HCEC 1CT (cell line): ENCODE measurements around the gene SOX14.

Experiments
- DNase-seq: peaks from one replicate; pipeline ENCODE4 v3.0.0-alpha.2; 2017

Gene SOX14

DNA sequence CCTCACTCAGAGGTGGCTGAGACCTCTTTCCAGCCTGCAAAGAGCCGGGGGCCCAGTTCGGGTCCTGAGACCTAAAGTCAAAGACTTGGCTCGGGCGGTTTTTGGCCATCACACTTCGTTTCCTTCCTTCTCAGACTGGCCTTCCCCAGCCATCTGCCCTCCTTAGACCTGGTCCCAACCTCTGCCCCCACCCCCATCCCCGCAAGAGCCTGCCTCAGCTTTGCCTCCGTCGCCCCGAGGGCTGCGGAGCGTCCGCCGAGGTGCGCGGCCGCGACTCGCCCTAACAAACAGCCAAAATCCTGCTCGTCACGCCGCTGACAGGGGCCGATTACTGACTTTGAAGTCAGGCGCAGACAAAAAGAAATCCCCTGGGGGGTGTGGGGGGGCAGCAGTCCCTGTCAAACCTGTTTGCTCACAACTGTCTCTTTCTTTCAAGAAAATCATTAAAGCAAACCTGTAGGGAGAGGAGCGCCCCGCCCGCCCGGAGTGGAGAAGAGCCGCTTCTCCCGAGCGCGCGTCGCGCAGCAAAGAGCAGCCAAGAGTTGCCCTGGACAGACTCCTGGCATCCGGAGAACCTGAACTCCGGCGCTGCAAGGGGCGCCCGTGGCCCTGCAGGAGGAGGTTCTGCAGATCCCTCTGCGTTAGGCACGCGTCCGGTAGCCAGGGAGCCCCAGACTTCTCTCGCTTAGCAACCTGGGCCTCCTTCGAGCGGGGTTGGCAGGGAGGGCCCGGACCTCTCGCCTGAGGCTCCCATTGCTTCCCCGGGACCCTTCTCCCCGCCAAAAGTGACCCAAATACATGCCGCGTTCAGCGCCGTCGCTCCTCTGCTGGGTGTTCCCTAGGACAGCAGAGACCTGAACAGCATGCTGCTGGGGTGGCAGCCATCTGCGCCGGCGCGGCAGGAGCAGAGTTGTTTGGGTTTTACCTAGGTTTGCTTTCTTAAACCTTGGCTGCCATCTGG is 4.5 kb downstream of the SOX14 start:
- no peak for DNase-seq

DNA sequence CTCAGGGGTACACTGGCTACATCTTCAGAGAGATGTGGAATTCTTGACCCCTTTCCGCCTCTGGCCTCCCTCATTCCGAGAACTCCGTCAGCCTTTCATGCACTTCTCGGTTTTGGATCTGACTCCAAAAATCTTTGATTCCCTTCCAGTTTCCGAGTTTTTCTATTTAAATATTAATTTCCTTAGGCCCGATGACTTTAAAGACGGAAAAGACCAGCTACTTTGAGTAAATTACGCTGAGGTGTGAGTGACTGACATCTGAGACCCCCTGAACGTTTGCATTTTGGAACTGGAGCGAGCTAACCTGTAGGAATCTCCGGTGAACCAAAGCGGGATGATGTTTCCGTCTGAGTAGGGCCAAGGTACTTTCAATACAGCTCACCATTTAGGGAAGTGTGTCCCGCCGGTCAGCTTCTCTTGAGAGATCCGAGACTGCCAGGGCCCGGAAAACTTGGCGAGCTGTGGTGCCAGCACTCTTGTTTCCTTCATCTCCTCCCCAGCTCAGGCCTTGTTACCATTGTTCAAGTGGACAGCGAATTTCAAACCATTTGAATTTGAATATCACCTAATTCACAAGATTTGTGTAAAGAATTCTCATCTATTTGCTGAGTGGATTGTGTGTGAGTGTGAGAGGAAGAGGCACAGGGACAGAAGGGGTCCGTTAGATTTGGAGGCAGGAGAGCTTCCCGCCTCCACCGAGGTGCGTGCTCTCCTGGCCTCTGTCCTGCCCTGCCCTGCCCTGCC is 5.4 kb downstream of the SOX14 start:
- DNase-seq: no peak

DNA sequence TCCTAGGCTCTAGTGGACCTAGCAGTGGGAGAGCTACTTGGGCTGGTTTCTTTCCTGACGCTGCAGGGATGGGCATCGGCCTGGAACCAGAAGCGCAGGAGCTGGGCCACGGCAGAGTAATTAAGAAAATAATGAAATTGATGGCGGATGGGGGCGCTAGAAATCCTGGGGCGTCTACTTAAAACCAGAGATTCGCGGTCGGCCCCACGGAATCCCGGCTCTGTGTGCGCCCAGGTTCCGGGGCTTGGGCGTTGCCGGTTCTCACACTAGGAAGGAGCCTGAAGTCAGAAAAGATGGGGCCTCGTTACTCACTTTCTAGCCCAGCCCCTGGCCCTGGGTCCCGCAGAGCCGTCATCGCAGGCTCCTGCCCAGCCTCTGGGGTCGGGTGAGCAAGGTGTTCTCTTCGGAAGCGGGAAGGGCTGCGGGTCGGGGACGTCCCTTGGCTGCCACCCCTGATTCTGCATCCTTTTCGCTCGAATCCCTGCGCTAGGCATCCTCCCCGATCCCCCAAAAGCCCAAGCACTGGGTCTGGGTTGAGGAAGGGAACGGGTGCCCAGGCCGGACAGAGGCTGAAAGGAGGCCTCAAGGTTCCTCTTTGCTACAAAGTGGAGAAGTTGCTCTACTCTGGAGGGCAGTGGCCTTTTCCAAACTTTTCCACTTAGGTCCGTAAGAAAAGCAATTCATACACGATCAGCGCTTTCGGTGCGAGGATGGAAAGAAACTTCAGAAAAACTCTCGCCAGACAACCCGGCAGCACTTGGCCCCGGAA is 6.1 kb downstream of the SOX14 start:
- no peak for DNase-seq

DNA sequence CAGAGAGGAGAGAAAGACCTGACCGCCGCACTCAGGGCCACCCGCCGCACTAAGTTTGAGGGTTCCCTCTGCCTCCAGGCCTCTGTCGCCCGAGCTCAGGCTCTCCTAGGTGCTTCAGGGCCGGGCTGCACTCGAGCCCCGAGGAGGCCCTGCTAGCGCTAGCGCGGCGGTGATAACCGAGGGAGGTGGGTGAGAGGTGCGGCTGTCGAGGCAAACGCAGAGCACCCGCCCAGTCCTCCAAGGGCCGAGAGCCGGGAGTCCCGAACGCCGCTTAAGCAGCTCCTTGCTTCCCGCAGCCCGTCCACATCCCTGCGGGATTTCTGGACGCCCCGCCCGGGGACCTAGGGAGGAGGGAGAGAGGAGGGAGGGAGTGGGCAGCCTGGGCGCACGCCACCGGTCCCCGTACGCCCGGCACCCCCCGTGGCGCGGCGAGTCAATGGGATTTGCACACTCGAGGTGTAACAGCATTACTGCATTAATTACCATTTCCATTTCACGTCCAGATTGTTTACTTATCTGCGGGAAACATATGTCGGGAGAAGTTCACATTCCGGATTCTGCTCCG is 6.8 kb downstream of the SOX14 start:
- DNase-seq: no peak

DNA sequence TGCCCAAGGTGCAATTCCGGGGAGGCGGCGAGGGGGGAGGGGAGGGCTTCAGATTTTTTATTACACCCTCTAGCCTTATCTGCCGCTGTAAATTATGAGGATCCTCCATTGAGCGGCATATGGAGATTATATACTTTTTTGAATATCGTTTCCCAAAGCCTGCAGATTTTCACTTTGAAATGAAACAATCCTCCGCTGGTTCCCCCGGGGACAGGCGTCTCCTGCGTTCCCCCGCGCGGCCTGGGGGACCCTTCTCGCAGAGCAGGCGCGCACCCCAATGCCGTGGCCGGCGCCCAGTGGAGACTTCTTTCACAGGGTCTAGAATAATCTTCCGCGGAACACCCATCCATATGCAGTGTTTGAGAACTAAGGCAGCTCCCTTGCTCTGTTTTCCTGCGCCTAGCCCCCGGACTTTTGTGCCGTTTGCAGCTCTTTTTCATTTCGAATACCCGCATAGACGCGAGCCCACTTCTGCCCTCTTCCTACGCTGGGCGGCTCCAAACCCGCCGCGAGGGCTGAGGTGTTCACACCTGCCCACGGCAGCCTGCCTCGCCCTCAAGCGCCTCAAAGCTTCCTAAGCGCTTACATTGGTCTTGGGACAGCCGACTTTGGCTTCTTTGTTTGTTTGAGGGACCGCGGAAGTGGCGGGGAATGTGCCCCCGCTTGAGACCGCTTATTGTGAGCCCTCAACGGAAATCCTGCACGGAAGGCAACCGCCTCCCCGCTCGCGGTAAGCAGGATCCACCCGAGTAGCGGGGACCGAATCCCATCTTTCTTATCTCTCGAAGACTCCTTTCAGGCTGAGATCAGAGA is 7.5 kb downstream of the SOX14 start:
- DNase-seq: no peak

DNA sequence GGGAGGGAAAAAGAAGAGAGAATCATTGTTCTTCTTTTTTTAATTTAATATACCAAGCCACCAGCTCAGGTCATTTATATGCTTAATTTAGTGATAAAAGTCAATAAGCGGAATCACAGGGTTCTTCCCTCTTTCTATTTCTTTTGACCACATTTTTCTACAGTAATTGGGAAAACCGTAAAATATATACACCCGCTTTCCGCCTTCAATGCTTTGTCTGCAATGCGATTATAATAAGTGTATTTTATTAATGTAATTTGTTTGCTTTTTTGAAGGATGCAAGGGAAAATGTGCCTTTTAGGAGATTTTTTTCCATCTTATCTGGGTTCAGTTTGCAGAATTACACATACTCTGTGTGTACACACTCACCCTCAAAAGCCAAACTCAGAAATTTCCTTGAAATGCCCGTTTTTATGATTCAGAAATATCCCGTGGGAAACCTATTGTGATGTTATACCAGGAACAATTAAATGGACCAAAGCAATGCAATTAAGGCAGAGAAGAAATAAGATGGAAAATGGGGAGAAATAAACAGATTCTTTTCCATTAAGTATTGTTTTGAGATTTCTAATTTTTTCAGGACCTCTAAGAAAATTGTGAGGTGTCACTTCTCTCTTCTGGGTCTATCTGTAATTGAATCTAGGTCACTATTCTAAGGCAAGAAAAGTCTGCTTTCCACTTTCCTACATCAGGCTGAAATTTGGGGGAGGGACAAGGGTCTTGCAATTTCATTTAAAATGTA is 8.3 kb downstream of the SOX14 start:
- no peak for DNase-seq

DNA sequence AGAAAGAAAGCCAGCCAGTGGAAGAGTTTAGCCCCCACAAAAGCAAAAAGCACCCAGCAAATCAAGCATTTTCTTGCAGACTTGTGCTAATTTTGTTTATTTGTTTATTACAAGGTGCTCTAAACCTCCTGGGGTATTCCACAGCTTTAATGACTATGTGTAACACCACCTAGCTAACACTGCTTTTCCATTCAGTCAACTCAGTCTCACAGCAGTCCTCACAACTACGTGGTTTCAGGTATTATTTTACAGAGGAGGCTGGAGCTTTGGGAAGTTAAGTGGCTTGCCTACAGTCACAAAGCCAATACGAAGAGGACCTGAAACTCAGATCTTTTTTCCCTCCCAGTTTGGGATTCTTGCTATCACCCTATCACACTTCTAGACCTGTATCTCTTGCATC is 14.8 kb downstream of the SOX14 start:
- DNase-seq: no peak

DNA sequence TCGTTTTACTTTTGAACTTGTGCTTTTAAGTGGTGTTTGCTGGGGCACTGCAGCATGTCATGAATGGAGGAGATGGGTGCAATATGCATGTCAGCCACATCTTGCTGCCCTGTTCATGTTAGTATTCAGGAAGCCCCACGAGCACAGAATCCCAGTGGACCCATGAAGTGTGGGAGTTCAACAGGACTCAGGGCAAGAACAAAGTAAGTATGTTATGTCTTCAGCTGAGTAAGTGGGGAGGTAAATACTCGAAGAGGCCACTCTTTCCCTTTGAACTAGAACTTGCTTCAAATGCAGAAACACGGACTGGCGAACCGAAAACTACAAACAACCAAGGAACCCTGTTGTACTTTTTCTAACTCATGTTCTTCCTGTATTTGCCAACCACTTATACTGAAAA is 23.4 kb downstream of the SOX14 start:
- no peak for DNase-seq

DNA sequence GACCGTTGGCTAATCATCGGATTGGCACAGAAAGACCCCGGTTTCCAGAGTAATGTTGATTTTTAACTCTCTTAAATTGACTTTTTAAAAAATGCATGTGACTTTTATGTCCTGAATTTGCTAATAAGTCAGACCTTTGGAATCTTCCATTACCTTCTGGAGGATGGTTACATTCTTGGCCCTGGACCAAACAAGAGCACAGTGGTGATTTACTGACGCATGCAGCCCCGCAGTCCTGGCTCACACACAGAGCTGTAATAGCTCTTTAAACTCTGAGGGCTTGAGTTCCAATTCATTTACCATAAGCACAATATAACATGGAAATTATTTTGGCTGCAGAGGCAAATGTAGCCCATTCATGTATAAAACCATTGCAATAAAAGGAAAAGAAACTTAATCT is 25.1 kb downstream of the SOX14 start:
- no peak for DNase-seq

DNA sequence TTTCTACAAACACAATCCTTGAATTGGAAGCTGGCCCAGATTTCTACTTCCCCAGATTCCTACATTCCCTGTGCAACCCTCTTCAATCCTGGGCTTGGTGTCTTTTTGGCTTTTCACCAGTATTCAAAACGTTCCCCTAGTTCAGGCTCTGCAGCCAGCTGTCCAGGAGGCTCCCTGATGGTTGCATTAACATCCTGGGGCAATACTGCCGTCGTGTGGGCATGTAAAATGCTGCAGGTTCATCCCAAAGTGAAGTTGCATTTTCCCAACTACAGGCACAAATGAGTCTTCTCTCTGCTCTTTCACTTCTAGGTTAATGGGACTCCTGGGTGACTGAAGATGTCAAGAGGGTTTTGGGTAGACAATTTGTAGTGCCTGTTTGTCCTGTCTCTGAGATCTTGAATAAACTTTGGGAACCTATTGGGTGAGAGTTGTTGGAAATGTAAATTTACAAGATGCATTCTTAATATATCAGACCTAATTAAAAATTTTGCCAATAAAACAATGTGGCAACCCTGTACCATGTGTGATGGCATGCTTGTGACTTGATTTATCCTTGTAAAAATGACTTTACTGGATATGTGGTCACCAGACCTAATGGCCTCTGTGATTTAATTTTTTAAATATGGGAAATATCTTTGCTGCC is 28.6 kb downstream of the SOX14 start:
- DNase-seq: peak; percentile 43

DNA sequence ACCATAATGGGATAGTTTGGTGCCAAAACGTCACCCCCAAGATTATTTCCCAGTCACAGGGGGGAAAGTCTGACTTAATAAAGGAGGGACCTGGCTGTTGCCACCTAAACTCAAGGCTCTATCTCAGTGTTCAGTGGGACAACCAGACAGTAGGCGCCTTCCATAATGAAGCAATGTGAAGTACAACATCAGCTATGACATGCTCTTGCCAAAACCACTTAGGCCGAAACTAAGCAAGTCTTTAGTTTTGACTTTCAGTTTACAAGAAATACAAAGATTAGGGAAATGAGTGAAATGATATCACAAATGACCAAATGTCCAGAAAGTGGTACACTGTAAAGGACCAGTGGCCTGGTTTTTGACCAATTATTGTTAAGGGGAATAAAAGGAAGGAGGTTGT is 32.9 kb downstream of the SOX14 start:
- DNase-seq: no peak

DNA sequence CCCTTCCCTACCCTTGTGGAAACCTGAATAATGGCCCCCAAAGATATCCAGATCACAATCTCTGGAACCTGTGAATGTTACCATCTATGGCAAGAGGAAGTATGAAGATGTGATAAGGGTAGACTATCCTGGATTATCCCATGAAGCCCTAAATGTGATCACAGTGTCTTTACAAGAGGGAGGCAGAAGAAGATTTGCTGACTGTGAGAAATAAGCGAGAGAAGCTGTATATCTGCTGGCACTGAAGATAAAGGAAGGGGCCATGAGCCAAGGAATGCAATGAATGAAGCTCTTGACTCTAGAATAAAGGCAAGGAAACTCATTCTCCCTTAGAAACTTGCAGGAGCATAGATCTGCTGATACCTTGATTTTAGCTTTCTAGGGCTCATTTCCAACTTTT is 39.1 kb downstream of the SOX14 start:
- DNase-seq: no peak

DNA sequence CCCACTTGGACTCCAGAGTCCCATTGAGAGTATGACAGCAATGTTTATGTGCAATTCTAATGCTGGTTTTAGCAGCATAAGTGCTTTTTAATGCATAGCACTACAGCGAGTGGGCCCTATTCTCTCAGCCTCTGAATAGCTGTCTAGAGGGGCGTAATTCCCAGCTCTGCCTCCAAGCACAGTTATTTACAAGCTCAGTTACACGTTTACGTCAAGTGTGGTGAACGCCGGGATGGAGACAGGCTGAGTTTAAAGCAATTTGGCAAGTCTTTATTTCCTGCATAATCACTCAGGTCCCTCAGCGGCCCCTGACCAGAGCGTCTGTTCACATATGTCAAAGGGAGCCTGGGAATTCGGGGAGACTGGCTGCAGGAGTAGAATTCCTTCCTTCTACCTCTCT is 43.9 kb downstream of the SOX14 start:
- DNase-seq: no peak

DNA sequence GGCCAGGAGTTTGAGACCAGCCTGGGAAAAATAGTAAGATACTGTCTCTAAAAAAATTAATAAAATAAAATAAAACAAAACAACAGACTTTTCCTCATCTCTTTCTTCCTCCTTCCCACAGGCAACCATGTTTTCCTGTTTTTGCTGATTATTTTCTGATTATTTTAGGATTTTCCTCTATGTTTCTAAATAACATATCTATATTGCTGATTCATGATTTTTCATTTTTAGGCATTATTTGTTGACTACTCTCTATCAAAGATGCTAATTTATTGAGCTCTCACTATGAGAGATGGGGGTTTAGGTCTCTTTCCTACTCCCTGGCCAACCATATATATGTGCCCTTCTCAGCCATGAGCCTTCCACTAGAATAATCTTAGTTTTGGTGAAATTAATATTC is 45.4 kb downstream of the SOX14 start:
- no peak for DNase-seq

DNA sequence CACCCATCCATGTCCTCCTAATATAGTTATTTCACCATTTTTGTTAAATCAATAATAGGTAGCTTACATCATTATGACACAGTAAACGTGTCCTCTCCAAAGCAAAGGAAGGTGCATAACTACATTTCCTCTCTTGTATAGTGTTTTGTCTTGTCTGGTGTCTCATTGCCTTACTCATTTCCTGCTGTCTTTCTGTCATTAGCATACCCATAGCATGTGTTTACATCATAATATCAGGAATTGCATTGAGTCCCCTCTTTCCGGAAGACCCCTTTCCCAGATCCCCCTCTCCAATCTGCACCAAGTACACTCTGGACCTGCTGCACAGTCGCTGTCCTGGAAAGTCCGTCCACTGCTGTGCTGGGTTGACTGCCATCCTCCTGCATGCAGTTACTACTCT is 47.9 kb downstream of the SOX14 start:
- DNase-seq: no peak

DNA sequence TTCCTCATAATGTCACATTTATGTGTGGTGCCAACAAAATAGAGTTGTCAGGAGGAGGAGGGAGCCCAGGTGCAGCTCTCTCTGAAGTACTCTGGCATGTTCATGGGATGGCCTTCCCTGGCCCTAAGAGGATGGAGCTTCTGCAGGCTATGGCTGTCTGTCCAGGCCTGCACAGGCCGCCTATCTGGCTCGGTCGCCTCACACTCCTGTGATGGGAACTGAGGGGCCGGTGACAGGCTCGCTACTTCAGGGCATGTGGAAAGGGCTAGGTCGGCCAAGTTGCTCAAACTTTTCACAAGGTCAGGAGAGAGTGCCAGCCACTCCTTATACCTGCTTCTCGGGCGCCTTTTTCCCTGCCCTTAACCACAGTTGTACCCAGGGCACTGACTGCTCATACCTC is 51.1 kb downstream of the SOX14 start:
- no peak for DNase-seq
